HEK293 (cell line): Measurements from ENCODE around the gene SLC44A1.

Experiments used
- CTCF ChIP-seq: fragments of 450-650 bp; formaldehyde crosslinking; IDR thresholded peaks from 2 replicates; pipeline ENCODE4 v1.5.1; 2016; ENCODE audit warnings: missing biosample characterization, missing genetic modification characterization
- YY1 ChIP-seq: fragments of 450-650 bp; formaldehyde crosslinking; IDR thresholded peaks from 2 replicates; pipeline ENCODE4 v1.5.1; 2018; ENCODE audit warnings: missing biosample characterization, missing genetic modification characterization
- ZNF768 ChIP-seq: fragments of 450-650 bp; formaldehyde crosslinking; IDR thresholded peaks from 2 replicates; pipeline ENCODE4 v1.5.1; 2018; ENCODE audit warnings: missing biosample characterization, mild to moderate bottlenecking, missing genetic modification characterization

- TF ChIP-seq CTCF (tag by site-specific recombination), result no peak
- no peak for TF ChIP-seq YY1
- no peak for TF ChIP-seq ZNF768 (tag by site-specific recombination)
These were observed 202.9 kb downstream of the SLC44A1 start for GRCh38 chr9:105447386-105447813.
